GM04503 (cell line): ENCODE results near the gene PLCD4.

Source experiments
- DNase-seq: peaks from one replicate; pipeline ENCODE4 v3.0.0-alpha.2; 2012; ENCODE audit warnings: low read depth

PLCD4 gene

DNA sequence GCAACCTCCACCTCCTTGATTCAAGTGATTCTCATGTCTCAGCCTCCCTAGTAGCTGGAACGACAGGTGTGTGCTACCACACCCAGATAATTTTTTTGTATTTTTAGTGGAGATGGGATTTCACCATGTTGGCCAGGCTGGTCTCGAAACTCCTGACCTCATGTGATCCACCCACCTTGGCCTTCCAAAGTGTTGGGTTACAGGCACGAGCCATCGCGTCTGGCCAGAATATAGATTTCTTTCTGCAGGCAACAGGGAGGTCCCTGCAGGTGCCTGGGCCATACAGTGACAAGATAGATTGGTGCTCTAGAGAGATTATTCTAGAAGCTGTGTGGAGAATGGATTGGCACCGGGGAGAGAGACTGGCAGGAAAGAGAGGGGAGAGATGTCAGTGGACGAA lies 13.3 kb downstream of the PLCD4 start:
- no peak for DNase-seq

DNA sequence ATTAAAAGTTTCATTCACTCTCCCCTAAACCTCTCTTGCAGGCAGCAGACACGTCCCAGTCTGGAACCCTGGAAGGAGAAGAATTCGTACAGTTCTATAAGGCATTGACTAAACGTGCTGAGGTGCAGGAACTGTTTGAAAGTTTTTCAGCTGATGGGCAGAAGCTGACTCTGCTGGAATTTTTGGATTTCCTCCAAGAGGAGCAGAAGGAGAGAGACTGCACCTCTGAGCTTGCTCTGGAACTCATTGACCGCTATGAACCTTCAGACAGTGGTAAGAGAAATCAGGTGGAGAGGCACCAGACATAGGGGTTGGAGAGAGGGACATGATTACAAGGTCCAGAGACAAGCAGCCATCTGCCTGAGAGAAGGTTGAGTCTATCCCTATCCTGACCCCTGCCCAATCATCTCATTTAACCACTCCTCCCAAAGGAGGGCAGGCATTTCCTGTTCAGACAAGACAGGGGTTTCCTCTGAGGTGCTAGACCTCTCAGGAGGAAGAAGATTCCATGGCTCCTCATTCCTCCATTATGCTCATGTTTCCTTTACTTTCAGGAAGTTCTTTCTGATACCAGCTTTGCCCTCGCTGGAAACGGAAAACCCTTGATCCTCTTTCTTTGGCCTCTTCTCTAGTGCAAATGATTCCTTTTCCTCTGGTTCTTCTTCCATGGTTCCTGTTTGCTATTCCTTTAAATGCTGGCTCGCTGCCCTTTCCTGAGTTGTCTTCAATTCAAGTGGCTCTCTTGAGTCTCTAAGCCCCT lies 15.1 kb downstream of the PLCD4 start:
- no peak for DNase-seq

DNA sequence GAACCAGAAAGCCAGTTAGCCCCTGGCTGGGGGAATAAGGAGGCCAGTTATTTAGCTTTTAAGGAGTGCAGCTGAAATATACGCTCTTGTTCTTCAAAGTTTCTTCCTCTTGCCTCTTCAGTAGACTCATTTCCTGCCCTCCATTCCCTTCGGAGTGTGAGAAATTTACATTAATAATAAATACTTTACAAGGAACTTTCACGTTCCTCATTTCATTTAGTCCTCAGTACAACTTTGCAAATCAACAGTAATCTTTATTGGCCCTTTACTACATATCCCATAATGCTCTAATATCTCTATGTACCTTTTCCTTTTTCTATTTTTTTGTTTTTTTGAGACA lies 15.6 kb downstream of the PLCD4 start:
- no peak for DNase-seq

GRCh38 chr2:218626369-218626768 lies 18.7 kb downstream of the PLCD4 start:
- no peak for DNase-seq

- no peak for DNase-seq
Observed at GRCh38 chr2:218627939-218628338, 20.2 kb downstream of the PLCD4 start.

DNA sequence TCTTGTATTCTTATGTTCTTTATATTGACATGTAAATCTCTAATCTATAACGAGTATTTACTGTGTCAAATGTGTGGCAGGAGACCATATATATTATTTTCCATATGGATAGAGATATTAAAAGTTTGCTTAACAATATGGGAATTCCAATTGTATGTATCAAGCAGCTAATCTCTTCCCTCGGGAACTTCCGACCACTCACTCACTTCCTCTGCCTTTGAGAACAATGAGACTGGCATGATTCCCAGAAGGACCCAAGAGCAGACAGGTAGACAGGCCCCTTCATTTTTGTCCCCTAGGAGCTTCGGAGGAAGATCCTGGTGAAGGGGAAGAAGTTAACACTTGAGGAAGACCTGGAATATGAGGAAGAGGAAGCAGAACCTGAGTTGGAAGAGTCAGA lies 24.1 kb downstream of the PLCD4 start:
- DNase-seq, result no peak

DNA sequence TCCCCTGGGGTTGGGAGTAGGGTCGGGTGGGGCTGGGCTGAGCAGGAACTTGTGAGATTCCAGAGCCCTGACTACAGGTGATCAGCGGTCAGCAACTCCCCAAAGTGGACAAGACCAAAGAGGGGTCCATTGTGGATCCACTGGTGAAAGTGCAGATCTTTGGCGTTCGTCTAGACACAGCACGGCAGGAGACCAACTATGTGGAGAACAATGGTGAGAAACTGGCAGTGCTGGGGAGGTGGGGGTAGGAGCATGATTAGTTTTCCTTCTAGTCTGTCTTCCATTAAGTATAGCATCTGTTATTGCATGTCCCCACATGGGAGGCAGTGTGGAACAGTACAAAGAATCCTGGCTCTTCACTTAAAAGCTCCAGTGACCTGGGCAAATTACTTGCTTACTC lies 28.0 kb downstream of the PLCD4 start:
- DNase-seq, result no peak

GRCh38 chr2:218638372-218638771 lies 30.7 kb downstream of the PLCD4 start:
- DNase-seq, result no peak

GRCh38 chr2:218642121-218642656 lies 34.5 kb downstream of the PLCD4 start:
- DNase-seq, result no peak

GRCh38 chr2:218642786-218643185 lies 35.1 kb downstream of the PLCD4 start:
- DNase-seq, result no peak

GRCh38 chr2:218643751-218644310 lies 36.1 kb downstream of the PLCD4 start:
- DNase-seq, result no peak

DNA sequence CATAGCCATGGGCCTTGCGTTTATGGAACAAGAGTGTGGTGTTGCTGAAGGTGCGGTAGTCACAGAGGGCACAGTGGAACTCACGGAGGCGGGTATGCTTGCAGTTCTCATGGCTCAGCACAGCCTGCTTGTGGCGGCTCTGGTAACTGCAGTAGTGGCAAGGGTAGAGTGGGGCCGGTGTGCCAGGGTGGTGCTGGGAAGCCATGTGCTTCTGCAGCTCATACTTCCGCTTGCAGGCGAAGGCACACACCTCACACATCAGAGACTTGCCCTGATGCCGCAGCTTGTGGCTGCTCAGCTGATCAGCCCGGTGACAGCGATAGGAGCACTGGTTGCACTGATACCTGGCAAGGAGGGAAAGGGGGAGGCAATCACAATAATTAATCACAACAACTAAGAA lies 37.0 kb downstream of the PLCD4 start:
- no peak for DNase-seq

GRCh38 chr2:218645126-218645525 lies 37.4 kb downstream of the PLCD4 start:
- DNase-seq, result no peak

DNA sequence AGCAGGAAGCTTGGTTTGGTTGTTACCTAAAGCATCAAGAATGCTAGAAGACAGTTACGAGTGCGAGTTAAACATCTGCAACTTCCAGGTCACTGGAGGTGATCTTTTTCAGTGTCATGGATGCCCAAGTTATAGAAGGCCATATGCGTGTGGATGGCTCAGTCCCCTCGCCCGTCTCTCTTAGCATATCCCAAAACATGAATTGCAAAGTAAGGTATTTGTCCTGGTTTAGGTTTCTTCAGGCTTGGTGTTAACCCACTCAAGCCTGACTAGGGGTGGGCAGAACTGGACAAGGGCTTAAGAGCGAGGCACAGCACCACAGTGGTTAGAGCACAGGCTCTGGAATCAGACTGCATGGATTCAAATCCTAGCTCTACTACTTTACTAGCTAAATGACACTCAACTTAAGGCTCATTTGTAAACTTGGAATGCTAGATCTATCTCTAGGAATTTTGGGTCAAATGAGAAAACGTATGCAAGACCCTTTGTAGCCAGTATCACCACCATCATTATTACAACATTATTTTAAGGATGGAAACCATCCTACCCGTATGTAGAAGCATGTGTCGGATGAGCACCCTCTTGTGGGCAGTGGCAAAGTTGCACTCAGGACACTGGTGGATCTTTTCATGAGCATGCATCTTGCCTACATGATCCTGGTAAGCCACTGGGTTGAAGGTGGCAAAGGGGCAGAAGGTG lies 40.5 kb downstream of the PLCD4 start:
- DNase-seq, result no peak

DNA sequence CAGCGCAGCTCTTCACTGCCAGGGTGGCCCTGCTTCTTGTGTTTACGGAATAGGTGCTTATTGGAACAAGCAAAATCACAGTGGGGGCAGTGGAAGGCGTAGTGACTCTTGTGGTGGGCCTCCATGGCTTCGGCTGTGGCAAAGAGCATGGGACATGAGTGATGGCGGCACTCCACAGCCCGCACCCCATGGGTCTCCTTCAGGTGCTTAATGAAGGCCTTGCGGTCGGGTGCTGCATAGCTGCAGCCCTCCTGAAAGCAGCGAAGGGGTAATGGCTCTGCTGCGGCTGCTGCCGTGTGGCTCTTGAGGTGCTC lies 41.0 kb downstream of the PLCD4 start:
- DNase-seq, result no peak

GRCh38 chr2:218655751-218656150 lies 48.1 kb downstream of the PLCD4 start:
- no peak for DNase-seq

DNA sequence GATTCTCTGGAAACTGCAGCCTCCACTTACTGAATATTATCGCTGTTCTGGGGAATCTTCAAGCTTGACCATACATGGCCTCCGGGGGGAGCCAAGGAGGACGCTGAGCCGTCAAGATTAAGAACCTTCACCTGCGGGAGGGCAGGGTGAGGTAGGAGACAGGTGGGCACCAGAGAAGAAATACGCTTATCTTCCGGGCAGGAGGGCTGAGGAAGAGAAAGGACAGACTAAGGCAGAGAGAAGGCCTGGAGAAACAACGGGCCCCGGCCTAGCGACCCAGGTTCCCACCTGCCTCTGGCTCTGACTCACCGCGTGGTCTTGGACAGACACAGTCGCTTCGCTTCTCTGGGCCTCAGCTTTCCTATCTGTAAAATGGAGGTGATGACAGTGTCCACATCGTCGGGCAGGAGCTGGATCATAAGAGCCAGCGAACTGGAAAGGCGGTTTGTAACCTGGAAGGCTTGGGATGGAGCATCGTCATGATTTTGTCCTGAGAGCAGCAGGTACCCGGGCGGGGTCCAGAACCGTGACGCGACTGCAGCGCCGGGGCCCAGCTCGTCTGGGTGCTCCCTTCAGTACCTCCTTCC lies 51.1 kb downstream of the PLCD4 start:
- DNase-seq, result no peak

DNA sequence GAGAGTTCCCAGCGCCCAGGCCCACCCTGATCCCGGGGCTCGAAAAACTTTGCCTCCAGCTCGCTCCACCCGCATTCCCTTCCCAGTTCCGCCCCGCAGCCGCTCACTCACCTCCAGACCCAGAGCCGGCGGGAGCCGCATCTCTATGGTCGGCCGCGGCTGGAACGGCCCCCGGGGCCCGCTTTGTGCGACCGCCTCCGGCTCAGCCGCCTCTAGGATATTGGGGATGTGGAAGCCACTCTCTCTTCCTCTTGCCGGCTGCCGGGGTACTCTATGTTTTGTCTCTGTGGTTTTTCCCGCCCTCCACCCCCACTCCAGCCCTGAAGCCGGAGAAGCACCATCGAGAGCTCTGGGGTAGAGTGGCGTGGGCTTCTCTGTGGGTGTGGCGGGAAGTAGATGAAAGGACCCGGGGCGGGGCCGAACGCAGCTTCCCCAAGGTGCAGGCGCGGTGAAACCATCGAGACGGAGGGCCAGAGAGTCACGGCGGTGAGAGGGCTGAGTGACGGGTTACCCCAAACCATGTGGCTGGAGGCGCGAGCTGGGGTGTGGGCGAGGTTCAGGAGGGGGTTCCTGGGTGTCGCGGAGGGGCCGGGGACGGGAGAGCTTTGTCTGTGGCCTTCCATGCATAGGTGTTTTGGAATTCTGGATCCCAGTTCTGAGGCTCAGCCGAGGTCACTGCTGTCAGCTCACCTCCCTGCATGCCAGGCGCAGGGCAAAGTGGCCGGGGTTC lies 51.7 kb downstream of the PLCD4 start, which contains the start of the genes BCS1L and ZNF142:
Gene BCS1L (plus strand): TSS at position 426 of the 730 bp plus-strand sequence. CDS start 1,305 bp downstream, outside the sequence.
Gene ZNF142 (minus strand): TSS at position 366 of the 730 bp plus-strand sequence. CDS start 3,194 bp downstream, outside the sequence.
- DNase-seq, result peak; percentile 47

GRCh38 chr2:218659988-218660358 lies 52.3 kb downstream of the PLCD4 start:
- no peak for DNase-seq

DNA sequence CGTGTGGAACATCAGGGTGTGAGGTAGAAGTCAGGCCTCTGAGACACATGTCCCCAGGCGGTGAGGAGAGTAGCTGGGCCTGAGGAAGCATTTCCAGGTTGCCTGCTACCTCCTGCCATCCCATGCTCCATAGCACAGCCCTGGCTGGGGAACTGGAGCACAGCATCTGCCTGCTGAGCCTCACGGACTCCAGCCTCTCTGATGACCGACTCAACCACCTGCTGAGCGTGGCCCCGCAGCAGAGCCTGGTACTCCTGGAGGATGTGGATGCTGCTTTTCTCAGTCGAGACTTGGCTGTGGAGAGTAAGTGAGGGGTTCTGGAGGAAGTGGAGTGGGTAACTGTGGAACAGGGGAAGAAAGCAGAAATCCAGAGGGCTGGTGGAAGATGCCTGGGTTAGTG lies 54.7 kb downstream of the PLCD4 start:
- DNase-seq, result no peak

DNA sequence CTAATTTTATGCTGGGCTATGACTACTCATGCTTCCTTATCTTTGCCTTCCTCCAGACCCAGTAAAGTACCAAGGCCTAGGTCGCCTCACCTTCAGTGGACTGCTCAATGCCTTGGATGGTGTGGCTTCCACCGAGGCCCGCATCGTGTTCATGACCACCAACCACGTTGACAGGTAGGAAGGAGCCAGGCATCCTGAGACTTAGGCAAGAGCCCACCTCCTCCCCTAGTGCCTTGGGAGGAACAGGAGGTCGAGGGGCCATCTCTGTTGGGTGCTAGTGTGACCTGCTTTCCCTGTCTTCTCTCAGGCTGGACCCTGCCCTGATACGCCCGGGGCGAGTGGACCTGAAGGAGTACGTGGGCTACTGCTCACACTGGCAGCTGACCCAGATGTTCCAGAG lies 55.1 kb downstream of the PLCD4 start:
- DNase-seq, result no peak

DNA sequence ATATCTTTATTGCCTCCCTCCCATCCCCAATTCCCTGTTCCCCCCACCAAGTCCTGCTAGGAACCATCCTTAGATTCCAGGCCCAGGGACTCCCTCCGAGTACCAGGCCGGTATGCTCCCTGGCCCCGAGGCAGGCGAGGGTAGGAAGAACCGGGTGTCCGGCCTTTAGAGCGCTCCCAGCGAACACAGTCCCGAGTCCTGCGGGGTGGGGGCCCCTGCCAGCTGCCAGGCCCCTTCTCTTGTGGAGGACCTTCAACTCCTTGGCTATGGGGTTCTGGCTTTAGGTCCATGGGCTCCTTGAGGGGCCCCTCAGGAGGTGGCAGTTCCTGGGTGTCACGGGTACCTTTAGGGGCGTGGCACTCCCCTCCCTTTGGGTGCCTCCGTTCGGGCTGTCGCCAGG lies 56.2 kb downstream of the PLCD4 start:
- DNase-seq, result no peak
